Hematopoietic multipotent progenitor cell treated with erythropoietin and hydrocortisone succinate and interleukin-3 and kit ligand, for 4 days (in vitro differentiated cells): Measurements from ENCODE around the gene PAK1.

Experiments used
- DNase-seq: peaks from one replicate; pipeline ENCODE4 v3.0.0-alpha.2; 2015

The PAK1 gene

GRCh38 chr11:77359481-77359880 lies 114.4 kb downstream of the PAK1 start:
- no peak for DNase-seq

- DNase-seq: no peak
Observed at GRCh38 chr11:77353131-77353530, 120.8 kb downstream of the PAK1 start.

GRCh38 chr11:77351281-77351886 lies 122.5 kb downstream of the PAK1 start:
- no peak for DNase-seq

- no peak for DNase-seq
Observed at GRCh38 chr11:77347948-77348347, 125.9 kb downstream of the PAK1 start.

GRCh38 chr11:77346906-77347603 lies 126.8 kb downstream of the PAK1 start:
- DNase-seq: no peak

- no peak for DNase-seq
Observed at GRCh38 chr11:77345621-77346020, 128.3 kb downstream of the PAK1 start.

- no peak for DNase-seq
Observed at GRCh38 chr11:77340501-77340900, 133.4 kb downstream of the PAK1 start.

GRCh38 chr11:77332259-77332658 lies 141.6 kb downstream of the PAK1 start:
- DNase-seq: no peak

GRCh38 chr11:77325159-77325558 lies 148.7 kb downstream of the PAK1 start:
- DNase-seq: no peak

GRCh38 chr11:77324508-77324907 lies 149.4 kb downstream of the PAK1 start:
- DNase-seq: no peak

GRCh38 chr11:77322926-77323590 lies 150.8 kb downstream of the PAK1 start:
- no peak for DNase-seq

- no peak for DNase-seq
Observed at GRCh38 chr11:77322506-77322905, 151.4 kb downstream of the PAK1 start.

- no peak for DNase-seq
Observed at GRCh38 chr11:77320351-77320750, 153.5 kb downstream of the PAK1 start.

- DNase-seq: no peak
Observed at GRCh38 chr11:77318600-77318999, 155.3 kb downstream of the PAK1 start.

GRCh38 chr11:77316733-77317342 lies 157.1 kb downstream of the PAK1 start:
- no peak for DNase-seq

- no peak for DNase-seq
Observed at GRCh38 chr11:77312107-77312506, 161.8 kb downstream of the PAK1 start.

- no peak for DNase-seq
Observed at GRCh38 chr11:77311701-77312100, 162.2 kb downstream of the PAK1 start.

GRCh38 chr11:77310721-77311120 lies 163.2 kb downstream of the PAK1 start:
- no peak for DNase-seq

- DNase-seq: no peak
Observed at GRCh38 chr11:77309401-77310085, 164.4 kb downstream of the PAK1 start.

GRCh38 chr11:77308838-77309237 lies 165.1 kb downstream of the PAK1 start:
- DNase-seq: no peak

GRCh38 chr11:77303328-77303727 lies 170.6 kb downstream of the PAK1 start:
- no peak for DNase-seq

GRCh38 chr11:77302752-77303151 lies 171.1 kb downstream of the PAK1 start:
- peak; percentile 27 for DNase-seq

GRCh38 chr11:77301510-77301909 lies 172.4 kb downstream of the PAK1 start, which contains the start of gene GDPD4:
TSS of gene GDPD4 (minus strand) at chr11:77301686. CDS start at chr11:77285137, 16,549 bp downstream.
- DNase-seq: no peak
